A549 treated with GW870086 at 1 μM for 4 hours (cell line): ENCODE results near the gene SLC31A1. TPM values are rescaled to one million over a fixed set of nuclear protein-coding genes. Genes with fewer than 3 reads are reported as not detected.

Experiments used
- total RNA-seq: library from RNA; stranded (reverse); fragments of 200-300 nt; extraction: Qiagen RNA extraction; gene quantifications from 5 replicates; pipeline ENCODE4 v1.2.3, GENCODE V29; 2022; ENCODE audit warnings: low read depth

The SLC31A1 gene
- 18.8 to 21.9 TPM (median 20.6 TPM) in 5 replicates for total RNA-seq

GRCh38 chr9:113221003-113221799 is at the start of gene SLC31A1, which contains the start of gene FKBP15:
SLC31A1 (plus strand) TSS chr9:113221544; CDS start chr9:113256149, 34,605 bp downstream.
FKBP15 (minus strand) TSS chr9:113221277; CDS start chr9:113221243, 34 bp downstream.

GRCh38 chr9:113275157-113276131 is 54.1 kb downstream of the SLC31A1 start, which contains the start of the genes CDC26 and PRPF4:
CDC26 (minus strand) TSS chr9:113275572; CDS start chr9:113272507, 3,065 bp downstream.
PRPF4 (plus strand) TSS chr9:113275658; CDS start chr9:113275744, 86 bp downstream.

GRCh38 chr9:113302792-113303418 is 81.6 kb downstream of the SLC31A1 start, which contains the start of gene RNF183:
RNF183 (minus strand) TSS chr9:113303376; CDS start chr9:113298184, 5,192 bp downstream.

Other genes starting within 250 kb of the SLC31A1 start
- 0.70 to 0.94 TPM (median 0.86 TPM) in 5 replicates for gene ZNF883, start 209.4 kb upstream of the SLC31A1 start, total RNA-seq
- 1.3 to 2.5 TPM (median 2.0 TPM) in 5 replicates for gene ZFP37, start 164.8 kb upstream of the SLC31A1 start, total RNA-seq
- 6.4 to 8.4 TPM (median 7.6 TPM) in 5 replicates for gene SLC31A2, start 70.5 kb upstream of the SLC31A1 start, total RNA-seq
- gene FKBP15, start 267 bp upstream of the SLC31A1 start, total RNA-seq = 16.0 to 19.2 TPM (median 16.5 TPM) in 5 replicates
- gene CDC26, start 54.0 kb downstream of the SLC31A1 start, total RNA-seq = 45.6 to 60.1 TPM (median 47.4 TPM) in 5 replicates
- gene PRPF4, start 54.1 kb downstream of the SLC31A1 start, total RNA-seq = 52.6 to 56.0 TPM (median 55.0 TPM) in 5 replicates
- gene RNF183, start 81.8 kb downstream of the SLC31A1 start, total RNA-seq = 0.19 TPM in 1 of 5 replicates, not detected in the others
- gene WDR31, start 118.7 kb downstream of the SLC31A1 start, total RNA-seq = 0.69 to 1.4 TPM (median 1.2 TPM) in 5 replicates
- gene BSPRY, start 128.0 kb downstream of the SLC31A1 start, total RNA-seq = 0.24 TPM in 1 of 5 replicates, not detected in the others
- 19.3 to 25.9 TPM (median 23.8 TPM) in 5 replicates for gene HDHD3, start 155.4 kb downstream of the SLC31A1 start, total RNA-seq
- gene ALAD, start 179.7 kb downstream of the SLC31A1 start, total RNA-seq = 11.5 to 16.5 TPM (median 15.3 TPM) in 5 replicates
- 93.7 to 121 TPM (median 107 TPM) in 5 replicates for gene POLE3, start 189.1 kb downstream of the SLC31A1 start, total RNA-seq
- gene C9orf43, start 189.2 kb downstream of the SLC31A1 start, total RNA-seq = 0.35 to 0.59 TPM (median 0.51 TPM) in 5 replicates
- gene RGS3, start 242.2 kb downstream of the SLC31A1 start, total RNA-seq = 19.9 to 24.9 TPM (median 24.4 TPM) in 5 replicates